ENCODE results near the gene MRNIP.
A peak's percentile ranks its signal among the peaks of the same experiment; 100 is the strongest.

GRCh38 chr5:179801304-179802206, 57.1 kb downstream of the MRNIP start:
- TF ChIP-seq CTCF (IDR thresholded peaks at IDR 0.05) = peak in 3 of 4 experiments; percentile 55 to 85 (median 58)
- peak; percentile 32 for TF ChIP-seq POLR2AphosphoS5 (IDR thresholded peaks at IDR 0.05)
- no peak for TF ChIP-seq POLR2A (IDR thresholded peaks at IDR 0.05)

All from gastroesophageal sphincter (tissue), 3 donors.